Ovary (tissue), 9 donors: ENCODE data around the gene CNTN5. TPM values are rescaled to one million over a fixed set of nuclear protein-coding genes. Genes with fewer than 3 reads are reported as not detected.
A peak's percentile ranks its signal among the peaks of the same experiment; 100 is the strongest.

Experiments
- DNase-seq, 5 donors: peaks; one replicate each; pipeline ENCODE4 v3.0.0-alpha.2; 2019 to 2020
- H3K27ac ChIP-seq, 2 donors: fragments of 200-600 bp; one replicate each; pipeline versions ENCODE4 v1.5.1 to v1.8.0; 2019 to 2022
- H3K27me3 ChIP-seq: fragments of 200-600 bp; one replicate; pipeline ENCODE4 v1.8.0; 2022
- H3K36me3 ChIP-seq: fragments of 200-600 bp; sonication (generic); one replicate; pipeline ENCODE4 v1.5.1; 2019
- H3K4me1 ChIP-seq: one replicate; pipeline ENCODE4 v1.8.1; 2013; ENCODE audit warnings: mild to moderate bottlenecking, moderate library complexity; ENCODE audit not compliant: insufficient read depth
- H3K4me3 ChIP-seq: fragments of 200-600 bp; sonication (generic); one replicate; pipeline ENCODE4 v1.5.1; 2017
- H3K9me3 ChIP-seq, 2 donors: fragments of 200-600 bp in 1 of 2; sonication (generic) in 1 of 2; one replicate each; pipeline versions ENCODE4 v1.5.1 to v1.8.1; 2013 to 2019; ENCODE audit warnings: mild to moderate bottlenecking in 1 of 2, moderate library complexity in 1 of 2
- CTCF ChIP-seq, 3 donors: fragments of 450-650 bp in 2 of 3; fragments of 200-600 bp in 1 of 3; IDR thresholded peaks; one replicate each; pipeline versions ENCODE4 v1.5.1 to v1.8.0; 2016 to 2022; ENCODE audit warnings: antibody characterized with exemption in 3 of 3, mild to moderate bottlenecking in 1 of 3
- EP300 ChIP-seq: sonication (generic); formaldehyde crosslinking; IDR thresholded peaks from one replicate; pipeline ENCODE4 v1.6.1; 2017; ENCODE audit warnings: antibody characterized with exemption
- POLR2A ChIP-seq: fragments of 450-650 bp; IDR thresholded peaks from one replicate; pipeline ENCODE4 v1.6.1; 2017; ENCODE audit warnings: antibody characterized with exemption, mild to moderate bottlenecking, moderate library complexity
- WGBS, 3 donors: extraction: QIAGEN DNeasy Blood & Tissue Kit in 1 of 3; methylation state at CpG; one replicate each; pipeline versions ENCODE4 v1.1.5 to v1.1.7; 2013 to 2017; 5-methylcytosine and 5-hydroxymethylcytosine counted together
- intact Hi-C, 4 donors: fragments of 100-400 bp; cut with DNase I; formaldehyde crosslinking; loops; one replicate each; pipeline versions ENCODE4 v1.11.0 to v1.15.1; 2022 to 2023
- polyA plus RNA-seq, 2 donors: library from polyadenylated mRNA; stranded (reverse); fragments of 200-250 nt in 1 of 2; fragments of 350-450 nt in 1 of 2; fragmentation: Illumina TruSeq in 1 of 2; extraction: RNeasy Lipid Tissue Mini Kit (QIAGEN cat#74804) in 1 of 2; gene quantifications; one replicate each; pipeline ENCODE4 v1.2.3, GENCODE V29; 2013 to 2014
- total RNA-seq, 7 donors: library from RNA; depleted of rRNA in 2 of 7; stranded (reverse); fragments of >200 nt in 2 of 7; fragmentation: NEBNext Ultra II Directional in 3 of 7; extraction: Animal tissue kit (Norgen Biotek cat#: 25700) in 3 of 7; gene quantifications; one replicate each; pipeline versions ENCODE4 v1.1.0 to v1.2.4, GENCODE V29; 2016 to 2023
- donor health status: DM: no; HTN: no; CAD: no; lungs with moderate emphysema.
- donor health status: DM: no; HTN: no; CAD: no.
- donor health status: Bipolar disorder and iron deficiency.
- donor health status: DM: yes; HTN: yes; CAD: no.
- donor health status: DM: no; HTN: no; CAD: no.
- donor health status: DM: yes; HTN: yes; CAD: no.

Gene CNTN5
- total and polyA plus RNA-seq, 9 donors = 0.02 to 1.1 (median 0.15) TPM; not detected in 5

GRCh38 chr11:99368583-99368982 is 347.8 kb downstream of the CNTN5 start:
- H3K9me3 ChIP-seq = no peaks in the 10 kb centered on the region
- no peak for DNase-seq
- no peaks in the 10 kb centered on the region for H3K27me3 ChIP-seq
- peaks cover 1% of the 10 kb centered on the region for H3K4me1 ChIP-seq
- H3K4me3 ChIP-seq = no peak overlapping the region
- intact Hi-C loops = no loop called here
- WGBS, 3 donors = 53 to 78% (median 60%) methylated on average over 5 of the region's 5 CpGs
- H3K36me3 ChIP-seq = no peaks in the 10 kb centered on the region
- no peak for TF ChIP-seq CTCF (IDR thresholded peaks at IDR 0.05)
- no peak for TF ChIP-seq EP300
- H3K27ac ChIP-seq = no peak overlapping the region

- H3K4me1 ChIP-seq = peaks cover 1% of the 10 kb centered on the region
- H3K27ac ChIP-seq = no peak overlapping the region
- H3K27me3 ChIP-seq = no peaks in the 10 kb centered on the region
- H3K36me3 ChIP-seq = no peaks in the 10 kb centered on the region
- 5 to 9% (median 5%) methylated on average over 4 of the region's 4 CpGs for WGBS, 3 donors
- TF ChIP-seq CTCF (IDR thresholded peaks at IDR 0.05) (no peak), EP300 (no peak), POLR2A (no peak)
- intact Hi-C loops = no loop called here
- no peak overlapping the region for H3K4me3 ChIP-seq
- DNase-seq = peak in 1 of 5 donors; percentile 54
- no peaks in the 10 kb centered on the region for H3K9me3 ChIP-seq
These were observed 349.9 kb downstream of the CNTN5 start for GRCh38 chr11:99370549-99371216.

GRCh38 chr11:99371257-99371656 is 350.5 kb downstream of the CNTN5 start:
- Histone ChIP-seq H3K27me3 (no peaks in the 10 kb centered on the region), H3K9me3 (no peaks in the 10 kb centered on the region), H3K4me3 (no peak overlapping the region), H3K4me1 (peaks cover 1% of the 10 kb centered on the region), H3K36me3 (no peaks in the 10 kb centered on the region), H3K27ac (no peak overlapping the region)
- 62 to 77% (median 67%) methylated on average over 1 of the region's 1 CpG for WGBS, 3 donors
- intact Hi-C loops = no loop called here
- no peak for DNase-seq
- TF ChIP-seq CTCF (IDR thresholded peaks at IDR 0.05) = no peak
- no peak for TF ChIP-seq POLR2A
- no peak for TF ChIP-seq EP300

- intact Hi-C loops = no loop called here
- no peak for DNase-seq
These were observed 355.7 kb downstream of the CNTN5 start for GRCh38 chr11:99376463-99376862.

More at GRCh38 chr11:99376463-99376862, 355.7 kb downstream of the CNTN5 start:
- Histone ChIP-seq H3K27me3 (no peaks in the 10 kb centered on the region), H3K4me1 (no peaks in the 10 kb centered on the region), H3K27ac (no peak overlapping the region), H3K36me3 (no peaks in the 10 kb centered on the region), H3K4me3 (no peak overlapping the region), H3K9me3 (no peaks in the 10 kb centered on the region)
- 77 to 88% (median 85%) methylated on average over 2 of the region's 2 CpGs for WGBS, 3 donors
- no peak for TF ChIP-seq POLR2A
- no peak for TF ChIP-seq EP300
- TF ChIP-seq CTCF (IDR thresholded peaks at IDR 0.05) = no peak
